Inflammatory macrophage treated with lipopolysaccharide for 4 hours (primary cell): ENCODE data around the gene GUCD1.
A peak's percentile ranks its signal among the peaks of the same experiment; 100 is the strongest.
"Not testable (repeated sequence)": the region's sequence is repeated elsewhere in the genome, so short reads cannot be mapped to it uniquely, and the experiment has no call there.

Source experiments
- DNase-seq: peaks from one replicate; pipeline ENCODE4 v3.0.0-alpha.2; 2020

Gene GUCD1

DNA sequence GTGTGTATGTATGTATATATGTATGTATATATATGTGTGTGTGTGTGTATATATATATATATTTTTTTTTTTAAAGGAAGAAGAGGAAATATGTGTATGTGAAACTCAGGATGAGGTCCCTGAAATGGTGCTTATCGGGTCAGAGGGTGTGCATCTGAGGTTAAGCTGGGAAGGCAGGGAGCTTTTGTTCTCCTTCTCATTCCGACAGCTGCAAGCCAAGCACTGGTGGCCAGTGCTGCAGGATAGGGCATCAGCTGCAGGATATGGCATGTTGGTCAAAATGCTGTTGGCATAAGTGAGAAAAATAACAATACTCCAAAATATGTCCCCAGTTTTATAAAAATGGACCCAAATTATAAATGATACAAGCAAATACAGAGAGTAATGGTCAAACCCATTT, 8.3 kb upstream of the GUCD1 start:
- DNase-seq, result no peak

- DNase-seq, result no peak
These were observed 4.5 kb upstream of the GUCD1 start for GRCh38 chr22:24559471-24559870.

- peak; percentile 99 for DNase-seq
These were observed 464 bp upstream of the GUCD1 start, which contains the start of gene SNRPD3 for GRCh38 chr22:24555165-24556039. Gene SNRPD3, plus strand, starts transcription at chr22:24555999. Its CDS starts 1,676 bp downstream, at chr22:24557675.

DNA sequence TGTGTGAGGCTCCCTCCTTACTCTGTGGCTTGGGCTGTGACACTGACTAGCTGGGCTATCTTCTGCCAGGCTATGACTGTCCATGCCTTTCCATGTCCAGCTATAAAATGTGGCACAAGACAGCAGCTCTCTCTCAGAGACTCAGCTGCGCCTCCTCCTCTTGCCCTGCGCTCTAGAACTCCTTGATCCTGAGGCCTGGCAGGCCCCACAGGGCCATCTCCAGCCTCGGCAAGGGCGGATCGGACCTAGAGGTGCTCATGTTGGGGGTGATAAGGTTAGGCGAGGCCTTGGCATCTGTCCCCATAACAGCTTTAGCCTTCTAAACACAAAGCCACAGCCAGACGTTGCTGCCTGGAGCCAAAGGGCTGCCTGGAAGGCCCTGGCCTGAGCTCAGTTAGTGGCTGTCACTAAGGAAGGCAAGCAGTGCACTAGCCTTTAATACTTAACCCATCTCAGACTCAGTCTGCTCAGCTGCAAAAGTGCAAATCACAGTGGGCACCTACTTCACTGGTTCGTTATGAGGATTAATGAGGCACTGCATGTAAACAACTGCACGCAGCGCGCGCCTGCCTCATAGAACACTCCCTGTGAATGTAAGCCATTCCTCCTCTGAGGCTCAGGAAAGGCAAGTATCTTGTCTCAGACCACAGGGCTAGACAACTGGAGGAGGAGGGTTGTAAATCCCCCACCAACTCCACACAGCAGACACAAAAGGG, 1.2 kb downstream of the GUCD1 start:
- DNase-seq, result no peak

DNA sequence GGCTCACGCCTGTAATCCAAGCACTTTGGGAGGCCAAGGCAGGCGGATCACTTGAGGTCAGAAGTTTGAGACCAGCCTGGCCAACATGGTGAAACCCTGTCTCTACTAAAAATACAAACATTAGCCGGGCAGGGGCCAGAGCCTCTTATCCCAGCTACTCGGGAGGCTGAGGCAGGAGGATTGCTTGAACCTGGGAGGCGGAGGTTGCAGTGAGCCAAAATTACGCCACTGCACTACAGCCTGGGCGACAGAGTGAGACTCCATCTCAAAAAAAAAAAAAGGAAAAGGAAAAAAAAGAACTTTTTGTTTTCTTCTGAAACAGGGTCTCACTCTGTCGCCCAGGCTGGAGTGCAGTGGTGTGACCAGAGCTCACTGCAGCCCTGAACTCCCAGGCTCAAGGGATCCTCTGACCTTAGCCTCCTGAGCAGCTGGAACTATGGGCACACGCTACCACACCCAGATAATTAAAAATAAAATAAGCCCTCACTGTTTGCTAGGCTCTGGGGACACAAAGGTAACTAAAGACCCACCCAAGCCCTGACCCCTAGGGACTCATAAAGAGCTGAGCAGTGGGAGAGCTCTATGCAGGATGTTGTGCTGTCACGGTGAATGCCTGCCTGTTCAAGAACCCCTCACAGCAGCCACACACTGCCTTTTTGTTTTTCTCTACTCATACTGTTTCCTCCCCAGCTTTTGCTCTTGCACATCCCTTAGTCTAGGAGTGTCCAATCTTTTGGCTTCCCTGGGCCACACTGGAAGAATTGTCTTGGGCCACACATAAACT, 2.2 kb downstream of the GUCD1 start:
- not testable (repeated sequence) for DNase-seq

DNA sequence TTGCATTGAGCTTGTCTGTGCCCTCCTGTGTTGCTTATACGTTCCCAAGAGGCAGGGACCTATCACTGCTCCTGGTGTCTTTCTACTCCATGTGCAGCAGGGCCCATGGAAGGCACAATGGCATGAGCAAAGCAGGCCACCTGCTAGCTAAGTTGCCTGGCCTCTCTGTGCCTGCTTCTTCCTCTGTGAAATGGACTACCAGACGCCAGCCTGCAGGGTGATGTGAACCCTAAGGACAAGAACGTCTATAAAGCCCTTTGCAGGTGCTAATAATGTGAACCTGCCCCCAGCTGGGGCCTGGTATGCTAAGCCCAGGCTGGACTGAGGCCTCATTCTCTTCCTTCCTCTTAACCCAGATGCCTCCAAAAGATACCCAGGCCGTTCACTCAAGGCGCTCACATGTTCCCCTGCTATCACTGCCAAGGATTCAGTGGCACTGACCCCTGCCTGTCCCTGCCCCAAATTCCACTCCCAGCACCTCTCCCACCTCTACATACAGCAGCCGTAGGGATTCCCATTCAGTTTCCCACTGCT, 4.0 kb downstream of the GUCD1 start:
- no peak for DNase-seq

GRCh38 chr22:24550028-24550901, 4.7 kb downstream of the GUCD1 start:
- DNase-seq, result peak; percentile 66

DNA sequence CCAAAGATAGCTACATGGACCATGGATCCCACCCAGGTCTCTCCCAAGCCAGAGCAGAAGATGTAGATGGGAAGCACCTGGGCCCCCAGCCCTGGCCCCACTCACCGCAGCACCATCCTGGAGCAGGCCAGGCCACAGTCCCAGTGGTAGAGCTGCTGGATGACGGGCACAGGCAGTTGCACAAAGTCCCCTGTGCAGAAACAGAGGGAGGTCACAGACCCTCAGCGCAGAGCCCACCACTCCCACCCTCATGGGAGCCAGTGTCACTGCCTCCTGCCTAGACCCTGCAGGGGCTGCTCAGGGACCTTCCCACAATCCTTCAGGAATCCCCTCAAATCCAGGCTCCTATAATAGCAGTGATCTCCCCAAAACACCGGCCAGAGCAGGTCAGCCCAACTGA, 6.1 kb downstream of the GUCD1 start:
- no peak for DNase-seq

DNA sequence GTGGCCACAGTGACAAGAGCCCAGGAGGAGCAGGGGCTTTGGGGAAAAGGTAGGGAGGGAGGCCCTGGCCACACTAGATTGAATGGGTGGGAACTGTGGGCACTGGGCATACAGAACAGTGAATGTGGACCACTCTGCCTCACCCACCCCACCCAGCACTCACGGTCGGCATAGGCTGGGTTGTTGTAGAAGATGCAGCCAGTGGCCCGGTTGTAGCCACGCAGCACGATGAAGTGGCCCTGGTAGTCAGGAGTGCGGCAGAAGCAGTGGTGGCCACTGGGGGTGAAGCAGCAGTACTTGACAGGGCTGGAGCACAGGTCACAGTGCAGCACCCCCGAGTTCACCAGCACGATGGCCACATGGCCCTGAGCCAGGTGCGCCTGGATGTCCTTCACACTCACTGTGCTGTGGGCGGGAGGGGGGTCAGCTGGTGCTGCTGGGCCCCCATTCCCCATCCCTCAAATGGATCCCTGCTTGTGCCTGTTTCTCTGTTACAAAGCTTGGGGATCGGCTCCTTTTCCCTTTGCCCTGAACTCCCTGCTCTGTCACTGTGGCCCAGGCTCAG, 11.2 kb downstream of the GUCD1 start:
- no peak for DNase-seq

DNA sequence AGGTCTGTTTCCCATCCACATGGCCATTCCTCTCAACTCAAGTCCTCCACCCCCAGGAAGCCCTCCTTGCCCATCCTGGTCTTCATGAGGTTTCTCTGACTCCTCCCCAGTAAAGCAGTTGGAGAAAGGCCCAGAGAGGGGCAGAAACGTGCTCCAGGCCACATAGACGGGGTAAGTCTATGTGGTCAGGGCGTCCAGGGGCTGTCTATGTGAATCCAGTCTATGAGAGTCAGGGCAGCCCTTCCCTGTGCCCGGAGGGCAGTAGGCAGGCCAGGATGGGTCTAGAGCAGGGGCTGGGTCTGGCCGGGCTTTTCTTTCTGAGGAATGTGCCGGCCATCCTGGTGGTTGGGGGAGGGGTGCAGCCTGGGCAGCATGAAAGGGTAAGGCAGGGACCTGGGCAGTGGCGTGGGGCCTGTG, 11.7 kb downstream of the GUCD1 start:
- no peak for DNase-seq

DNA sequence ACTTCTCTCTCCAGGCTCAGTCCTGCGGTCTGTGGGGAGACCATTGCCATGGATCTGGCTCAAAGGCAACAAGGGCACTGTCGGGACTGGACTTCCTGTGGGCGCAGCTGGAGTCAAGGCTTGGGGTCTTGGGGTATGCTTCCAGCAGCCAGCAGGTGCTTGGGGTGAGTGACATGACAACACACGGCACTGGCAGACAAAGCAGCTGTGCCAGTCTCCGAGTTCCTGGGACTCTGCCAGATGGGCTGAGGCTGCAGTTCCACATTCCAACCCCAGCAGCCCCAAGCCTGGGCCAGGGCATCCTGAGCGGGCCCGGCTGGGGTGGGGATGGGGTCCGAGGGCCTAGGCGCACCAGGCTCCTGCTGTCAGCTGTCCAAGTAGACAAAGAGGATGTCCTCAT, 12.3 kb downstream of the GUCD1 start:
- DNase-seq, result no peak

DNA sequence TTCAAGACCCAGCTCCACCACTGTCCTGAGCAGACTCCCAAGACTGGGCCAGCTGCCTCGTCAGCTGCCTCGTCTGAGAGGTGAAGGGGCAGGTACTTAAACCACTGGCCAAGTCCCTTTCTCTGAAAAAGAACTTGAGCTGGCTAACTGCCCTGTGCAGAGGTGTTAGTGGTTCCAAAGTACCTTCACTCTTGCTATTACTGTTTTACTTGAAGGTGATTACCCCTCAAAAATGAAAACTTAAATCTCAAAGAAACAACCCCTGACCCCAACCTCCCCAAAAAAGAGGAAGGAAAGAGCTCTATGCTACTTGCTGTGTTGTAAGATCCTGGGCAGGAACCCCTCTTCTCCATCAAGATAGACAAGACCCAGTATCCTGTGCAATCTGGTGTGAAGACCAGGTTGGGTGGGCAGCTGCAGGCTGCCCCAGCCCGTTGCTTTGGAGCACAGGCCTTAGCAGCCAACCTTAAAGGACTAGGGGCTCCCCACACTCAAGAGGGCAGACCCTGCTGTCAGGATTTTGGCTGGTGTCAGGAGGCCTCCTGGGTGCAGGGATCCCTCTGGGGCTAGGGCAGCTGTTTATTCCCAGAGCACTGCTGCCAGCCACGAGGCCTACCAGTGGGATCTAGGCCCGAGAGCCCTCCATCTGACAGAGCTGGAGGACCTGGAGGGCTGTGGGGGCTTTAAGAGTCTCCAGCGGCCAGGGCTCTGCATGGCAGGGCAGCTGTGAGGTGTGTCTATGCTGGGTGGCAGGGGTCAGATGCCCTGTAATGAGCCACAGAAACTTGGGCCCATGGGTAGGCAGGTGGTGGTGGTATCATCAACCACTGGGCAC, 13.0 kb downstream of the GUCD1 start:
- DNase-seq, result no peak

DNA sequence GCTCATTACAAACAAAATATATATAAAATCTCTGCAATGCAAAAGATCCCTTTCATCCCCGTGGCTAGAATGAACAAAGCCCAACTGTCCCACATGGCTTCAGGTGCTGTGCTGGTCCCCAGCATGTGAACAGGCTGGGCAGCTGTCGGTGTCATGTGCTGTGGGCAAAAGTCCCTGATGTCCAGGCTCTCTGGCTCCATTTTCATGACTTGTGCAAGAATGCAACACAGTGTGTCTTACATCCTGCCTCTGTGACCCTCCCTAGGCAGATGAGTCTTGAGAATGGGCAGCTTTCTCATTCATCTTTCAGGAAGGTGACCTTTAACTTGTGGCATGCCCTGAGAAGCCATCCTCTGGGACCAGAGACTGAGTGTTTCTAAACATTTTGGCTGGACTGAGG, 14.5 kb downstream of the GUCD1 start:
- DNase-seq, result no peak

- DNase-seq, result no peak
These were observed 18.8 kb downstream of the GUCD1 start for GRCh38 chr22:24536089-24536488.

- no peak for DNase-seq
These were observed 19.6 kb downstream of the GUCD1 start for GRCh38 chr22:24535348-24535747.

DNA sequence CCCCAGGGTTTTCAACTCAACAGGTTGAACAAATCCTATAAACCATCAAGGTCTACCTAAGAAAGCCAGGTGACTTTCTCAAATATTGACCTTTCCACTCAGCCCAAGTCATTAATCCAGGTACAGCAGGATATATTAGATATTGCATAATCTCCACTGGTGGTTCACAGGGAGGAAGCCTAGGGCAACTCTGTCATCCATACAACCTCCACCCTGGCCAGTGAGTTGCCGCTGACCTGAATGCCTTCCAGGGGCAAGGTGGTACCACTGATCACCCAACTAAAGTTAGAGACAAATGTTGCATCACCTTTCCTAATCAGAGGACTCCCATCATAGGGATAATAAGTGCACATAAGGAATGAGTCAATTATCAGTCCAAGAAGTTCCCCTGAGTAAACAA, 22.9 kb downstream of the GUCD1 start:
- no peak for DNase-seq

DNA sequence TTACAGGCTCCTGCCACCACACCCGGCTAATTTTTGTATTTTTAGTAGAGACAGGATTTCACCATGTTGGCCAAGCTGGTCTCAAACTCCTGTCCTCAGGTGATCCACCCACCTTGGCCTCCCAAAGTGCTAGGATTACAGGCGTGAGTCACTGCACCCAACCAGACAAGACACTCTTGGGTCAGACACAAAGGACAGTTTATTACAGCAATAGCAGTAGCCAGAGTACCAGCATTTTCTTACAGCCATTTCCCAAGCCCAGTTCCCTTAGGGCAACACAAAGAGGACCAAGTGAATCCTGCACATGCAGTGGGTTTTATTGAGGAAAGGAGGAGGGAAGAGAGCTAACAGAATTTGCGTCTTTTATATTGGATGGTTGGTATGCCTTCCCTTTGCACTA, 24.0 kb downstream of the GUCD1 start:
- not testable (repeated sequence) for DNase-seq

DNA sequence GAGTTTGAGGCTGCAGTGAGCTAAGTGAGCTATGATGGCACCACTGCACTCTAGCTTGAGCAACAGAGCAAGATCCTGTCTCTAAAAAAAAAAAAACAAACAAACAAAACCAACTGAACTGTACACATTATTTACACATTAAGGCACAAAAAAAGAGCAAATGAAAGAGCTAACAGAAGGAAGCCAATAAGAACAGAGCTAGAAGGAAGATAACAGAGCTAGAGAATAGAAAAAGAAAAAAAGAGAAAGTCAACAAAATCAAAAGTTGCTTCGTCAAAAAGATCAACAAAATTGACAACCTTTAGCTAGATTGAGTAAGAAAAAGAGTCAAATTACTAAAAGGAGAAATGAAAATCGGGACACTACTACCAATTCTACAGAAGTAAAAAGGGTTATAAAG, 25.0 kb downstream of the GUCD1 start:
- no peak for DNase-seq

DNA sequence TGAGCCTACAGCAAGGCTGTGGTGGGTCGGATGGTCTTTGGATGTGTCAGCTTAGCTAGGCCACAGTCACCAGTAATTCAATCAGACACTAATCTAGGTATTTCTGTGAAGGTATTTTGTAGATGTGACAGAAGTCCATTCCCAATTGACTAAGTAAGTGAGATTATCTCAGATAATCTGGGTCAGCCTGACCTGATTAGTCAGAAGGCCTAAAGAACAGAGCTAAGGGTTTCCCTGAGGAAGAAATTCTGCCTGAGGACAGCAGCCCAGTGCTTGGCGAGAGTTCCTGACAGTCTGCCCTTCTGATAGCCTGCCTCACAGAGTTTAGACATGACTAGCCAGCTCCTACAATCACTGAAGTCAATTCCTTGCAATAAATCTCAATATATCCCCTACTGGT, 28.7 kb downstream of the GUCD1 start:
- DNase-seq, result no peak

GRCh38 chr22:24525416-24526037, 29.4 kb downstream of the GUCD1 start:
- peak; percentile 88 for DNase-seq
